ENCODE results near the gene TSSK3.

Gene TSSK3

DNA sequence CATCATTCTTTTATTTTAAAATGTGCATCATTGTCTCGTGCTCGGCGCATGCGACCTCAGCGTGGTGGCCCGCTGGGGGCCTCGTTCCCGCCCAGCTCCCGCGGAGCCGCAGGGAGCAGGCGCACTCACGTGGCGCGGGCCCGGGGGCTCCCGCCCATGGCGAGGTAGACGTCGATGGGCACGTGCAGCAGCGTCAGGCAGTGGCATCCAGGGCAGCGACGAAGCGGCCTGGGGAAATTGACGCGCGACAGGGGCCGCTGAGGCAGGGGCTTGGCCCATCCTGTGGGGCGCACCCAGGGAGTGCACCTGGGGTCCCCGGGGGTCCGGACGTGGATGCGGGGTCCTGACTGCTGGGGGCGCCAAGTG is 1.0 kb upstream of the TSSK3 start:
- Histone ChIP-seq H3K4me1 (ENCODE audit: insufficient read depth, low read length) (no peaks in the 10 kb centered on the region), H2AFZ (ENCODE audit: low read depth, low read length) (no peak overlapping the region), H3K36me3 (ENCODE audit: insufficient read depth, low read length) (peaks cover 38% of the 10 kb centered on the region), H3K9me3 (ENCODE audit: low read length) (no peaks in the 10 kb centered on the region), H3K27me3 (ENCODE audit: insufficient read depth, low read length) (no peaks in the 10 kb centered on the region), H3K4me3 (ENCODE audit: low read length) (no peak overlapping the region)

- Histone ChIP-seq H3K27me3 (ENCODE audit: insufficient read depth, low read length) (no peaks in the 10 kb centered on the region), H3K36me3 (ENCODE audit: insufficient read depth, low read length) (peaks cover 44% of the 10 kb centered on the region), H3K4me1 (ENCODE audit: insufficient read depth, low read length) (no peaks in the 10 kb centered on the region), H3K9me3 (ENCODE audit: low read length) (no peaks in the 10 kb centered on the region), H3K4me3 (ENCODE audit: low read length) (no peak overlapping the region), H2AFZ (ENCODE audit: low read depth, low read length) (no peak overlapping the region)
Measured at GRCh38 chr1:32361674-32362473, 465 bp upstream of the TSSK3 start.

DNA sequence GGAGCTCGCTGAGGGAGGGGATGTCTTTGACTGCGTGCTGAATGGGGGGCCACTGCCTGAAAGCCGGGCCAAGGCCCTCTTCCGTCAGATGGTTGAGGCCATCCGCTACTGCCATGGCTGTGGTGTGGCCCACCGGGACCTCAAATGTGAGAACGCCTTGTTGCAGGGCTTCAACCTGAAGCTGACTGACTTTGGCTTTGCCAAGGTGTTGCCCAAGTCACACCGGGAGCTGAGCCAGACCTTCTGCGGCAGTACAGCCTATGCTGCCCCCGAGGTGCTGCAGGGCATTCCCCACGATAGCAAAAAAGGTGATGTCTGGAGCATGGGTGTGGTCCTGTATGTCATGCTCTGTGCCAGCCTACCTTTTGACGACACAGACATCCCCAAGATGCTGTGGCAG is 1.4 kb downstream of the TSSK3 start:
- H3K9me3 ChIP-seq (ENCODE audit: low read length): no peaks in the 10 kb centered on the region
- H3K36me3 ChIP-seq (ENCODE audit: insufficient read depth, low read length): peaks cover 61% of the 10 kb centered on the region
- H3K27me3 ChIP-seq (ENCODE audit: insufficient read depth, low read length): no peaks in the 10 kb centered on the region
- no peak overlapping the region for H3K4me3 ChIP-seq (ENCODE audit: low read length)
- no peaks in the 10 kb centered on the region for H3K4me1 ChIP-seq (ENCODE audit: insufficient read depth, low read length)
- no peak overlapping the region for H2AFZ ChIP-seq (ENCODE audit: low read depth, low read length)

GRCh38 chr1:32364836-32365235 is 2.5 kb downstream of the TSSK3 start:
- no peaks in the 10 kb centered on the region for H3K4me1 ChIP-seq (ENCODE audit: insufficient read depth, low read length)
- H3K27me3 ChIP-seq (ENCODE audit: insufficient read depth, low read length): no peaks in the 10 kb centered on the region
- H2AFZ ChIP-seq (ENCODE audit: low read depth, low read length): no peak overlapping the region
- H3K36me3 ChIP-seq (ENCODE audit: insufficient read depth, low read length): peaks cover 70% of the 10 kb centered on the region
- no peaks in the 10 kb centered on the region for H3K9me3 ChIP-seq (ENCODE audit: low read length)
- H3K4me3 ChIP-seq (ENCODE audit: low read length): no peak overlapping the region

DNA sequence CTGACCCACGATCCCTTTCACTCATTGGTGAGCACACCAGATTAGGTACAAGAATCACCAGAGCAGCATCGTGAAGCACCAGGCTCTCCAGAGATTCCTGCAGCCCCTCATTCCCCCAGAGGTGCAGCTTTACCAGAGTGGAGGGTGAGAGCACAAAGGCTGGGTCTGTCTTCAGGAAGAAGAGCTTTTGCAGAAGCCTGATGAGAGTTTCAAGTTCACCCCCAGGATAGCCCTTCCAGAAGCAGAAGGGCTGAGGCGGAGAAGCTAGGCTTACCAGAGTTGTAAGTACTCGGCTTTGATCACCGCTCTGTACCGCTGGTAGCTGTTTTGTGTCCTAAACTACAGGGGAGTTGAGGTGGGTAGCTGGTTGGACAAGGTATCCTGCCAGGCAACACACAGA is 3.1 kb downstream of the TSSK3 start:
- H3K9me3 ChIP-seq (ENCODE audit: low read length): no peaks in the 10 kb centered on the region
- H3K4me1 ChIP-seq (ENCODE audit: insufficient read depth, low read length): no peaks in the 10 kb centered on the region
- H2AFZ ChIP-seq (ENCODE audit: low read depth, low read length): no peak overlapping the region
- peaks cover 70% of the 10 kb centered on the region for H3K36me3 ChIP-seq (ENCODE audit: insufficient read depth, low read length)
- no peak overlapping the region for H3K4me3 ChIP-seq (ENCODE audit: low read length)
- H3K27me3 ChIP-seq (ENCODE audit: insufficient read depth, low read length): no peaks in the 10 kb centered on the region

DNA sequence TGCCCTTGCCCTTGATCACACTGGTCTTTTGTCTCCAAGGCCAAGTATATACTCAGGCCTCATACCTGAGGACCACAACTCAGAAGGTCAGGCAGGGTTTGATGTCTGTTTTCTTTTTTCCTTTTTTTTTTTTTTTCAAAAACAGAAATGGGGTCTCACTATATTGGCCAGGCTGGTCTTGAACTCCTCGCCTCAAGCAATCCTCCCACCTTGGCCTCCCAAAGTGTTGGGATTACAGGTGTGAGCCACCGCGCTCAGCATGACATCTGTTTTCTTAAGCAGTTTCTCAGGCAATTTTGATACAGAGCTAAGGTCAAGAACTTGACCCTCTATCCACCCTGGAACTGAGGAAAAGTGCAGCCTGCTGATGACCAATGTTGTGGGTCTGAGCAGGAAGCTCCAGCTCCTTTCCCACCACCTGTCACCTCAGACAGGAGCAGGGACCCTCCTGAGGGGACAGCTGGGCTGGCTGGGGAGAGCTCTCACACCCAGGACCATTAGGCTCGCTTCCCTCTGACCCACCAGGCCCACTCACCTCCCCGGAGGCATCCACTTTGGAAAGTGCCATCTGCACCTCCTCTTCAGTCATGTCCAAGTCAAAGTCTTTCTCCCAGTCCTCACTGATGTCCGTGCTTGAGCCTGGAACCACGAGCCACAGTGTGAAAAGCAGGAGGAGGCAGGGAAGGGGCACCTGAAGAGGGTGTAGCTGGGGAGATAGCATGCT is 5.7 kb downstream of the TSSK3 start:
- H3K4me3 ChIP-seq (ENCODE audit: low read length): no peak overlapping the region
- H3K9me3 ChIP-seq (ENCODE audit: low read length): no peaks in the 10 kb centered on the region
- no peaks in the 10 kb centered on the region for H3K27me3 ChIP-seq (ENCODE audit: insufficient read depth, low read length)
- no peaks in the 10 kb centered on the region for H3K4me1 ChIP-seq (ENCODE audit: insufficient read depth, low read length)
- H3K36me3 ChIP-seq (ENCODE audit: insufficient read depth, low read length): peaks cover 73% of the 10 kb centered on the region
- H2AFZ ChIP-seq (ENCODE audit: low read depth, low read length): no peak overlapping the region

DNA sequence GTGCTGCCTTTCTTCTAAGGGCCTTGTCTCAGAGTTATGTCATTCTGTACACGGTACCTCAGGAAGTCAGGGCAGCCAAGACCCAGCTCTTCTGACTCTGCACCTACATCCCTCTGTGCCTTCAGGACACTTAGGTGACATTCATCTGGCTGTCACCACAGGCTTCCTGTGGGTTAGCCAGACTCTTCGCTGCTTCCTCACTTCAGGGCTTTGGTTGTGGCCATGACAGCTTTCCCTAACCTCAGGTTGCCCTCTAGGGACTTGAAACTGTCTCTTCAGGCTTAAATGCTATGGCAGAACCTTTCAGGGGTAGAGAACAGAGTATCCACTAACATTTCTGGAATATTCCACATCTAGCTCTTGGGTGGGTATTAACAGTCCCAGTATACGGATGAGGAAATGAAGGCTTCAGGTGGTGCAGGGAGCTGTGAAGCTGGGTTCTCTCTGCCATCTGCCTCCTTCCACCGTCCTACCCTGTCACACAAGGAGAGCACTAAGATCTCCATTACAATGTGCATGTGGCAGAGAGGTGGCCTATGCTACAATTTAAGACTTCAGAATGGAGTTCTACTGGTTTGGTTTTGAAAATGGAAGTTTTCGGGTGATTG is 9.9 kb downstream of the TSSK3 start:
- Histone ChIP-seq H3K4me1 (ENCODE audit: insufficient read depth, low read length) (no peaks in the 10 kb centered on the region), H3K36me3 (ENCODE audit: insufficient read depth, low read length) (peaks cover 76% of the 10 kb centered on the region), H3K9me3 (ENCODE audit: low read length) (no peaks in the 10 kb centered on the region), H3K27me3 (ENCODE audit: insufficient read depth, low read length) (no peaks in the 10 kb centered on the region), H3K4me3 (ENCODE audit: low read length) (no peak overlapping the region), H2AFZ (ENCODE audit: low read depth, low read length) (no peak overlapping the region)

DNA sequence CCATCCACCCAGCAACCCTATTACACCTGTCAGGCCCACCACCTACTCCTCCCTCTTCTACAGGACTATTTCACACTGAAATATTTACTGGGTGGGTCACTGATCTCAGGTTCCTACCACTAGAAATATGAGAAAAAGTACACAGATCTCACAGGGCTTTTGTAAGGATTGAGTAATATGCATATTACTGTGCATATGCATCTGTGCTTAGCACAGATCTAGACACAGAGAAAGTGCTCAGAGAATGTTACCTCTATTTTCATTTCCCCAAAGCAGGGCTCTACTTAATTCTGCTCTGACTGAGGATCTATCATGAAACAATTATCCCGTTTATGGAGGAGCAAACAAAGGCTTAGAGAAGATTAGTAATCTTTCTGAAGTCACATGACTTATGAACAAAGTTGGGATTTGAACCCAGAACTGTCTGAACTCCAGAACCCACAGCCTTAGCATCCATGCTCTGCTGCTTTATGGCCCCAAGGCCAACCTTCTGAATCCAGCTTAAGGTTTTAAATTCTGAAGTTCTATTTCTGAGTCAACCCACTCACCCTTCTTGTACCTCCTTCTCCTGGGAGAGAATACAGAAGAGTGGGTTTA is 11.8 kb downstream of the TSSK3 start:
- Histone ChIP-seq H3K9me3 (ENCODE audit: low read length) (no peaks in the 10 kb centered on the region), H2AFZ (ENCODE audit: low read depth, low read length) (no peak overlapping the region), H3K27me3 (ENCODE audit: insufficient read depth, low read length) (no peaks in the 10 kb centered on the region), H3K36me3 (ENCODE audit: insufficient read depth, low read length) (peaks cover 77% of the 10 kb centered on the region), H3K4me3 (ENCODE audit: low read length) (no peak overlapping the region), H3K4me1 (ENCODE audit: insufficient read depth, low read length) (peaks cover 2% of the 10 kb centered on the region)

DNA sequence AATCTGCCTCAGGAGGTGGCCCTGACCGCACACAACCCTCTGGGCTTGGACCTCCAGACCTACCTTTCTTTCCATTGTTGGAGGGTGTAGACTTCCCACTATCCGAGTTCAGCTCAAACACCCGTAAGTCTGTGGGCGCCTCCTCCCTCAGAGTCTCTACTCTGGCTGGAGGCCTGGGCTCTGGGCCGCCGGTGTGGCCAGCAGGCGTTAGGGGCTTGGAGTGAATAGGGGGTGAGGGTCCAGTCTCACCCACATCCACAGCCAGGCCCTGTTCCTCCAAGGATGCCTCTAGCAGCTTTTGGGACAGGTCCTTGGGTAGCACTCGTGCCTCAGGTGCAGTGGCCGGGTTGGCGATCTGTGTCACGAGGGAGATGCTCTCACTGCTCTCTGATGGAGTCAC is 13.9 kb downstream of the TSSK3 start:
- H3K4me1 ChIP-seq (ENCODE audit: insufficient read depth, low read length): peaks cover 18% of the 10 kb centered on the region
- H3K9me3 ChIP-seq (ENCODE audit: low read length): no peaks in the 10 kb centered on the region
- no peaks in the 10 kb centered on the region for H3K27me3 ChIP-seq (ENCODE audit: insufficient read depth, low read length)
- H2AFZ ChIP-seq (ENCODE audit: low read depth, low read length): no peak overlapping the region
- peaks cover 85% of the 10 kb centered on the region for H3K36me3 ChIP-seq (ENCODE audit: insufficient read depth, low read length)
- H3K4me3 ChIP-seq (ENCODE audit: low read length): no peak overlapping the region

GRCh38 chr1:32377541-32378220 is 15.3 kb downstream of the TSSK3 start:
- Histone ChIP-seq H3K36me3 (ENCODE audit: insufficient read depth, low read length) (peaks cover 85% of the 10 kb centered on the region), H3K27me3 (ENCODE audit: insufficient read depth, low read length) (no peaks in the 10 kb centered on the region), H3K9me3 (ENCODE audit: low read length) (no peaks in the 10 kb centered on the region), H2AFZ (ENCODE audit: low read depth, low read length) (no peak overlapping the region), H3K4me1 (ENCODE audit: insufficient read depth, low read length) (peaks cover 18% of the 10 kb centered on the region), H3K4me3 (ENCODE audit: low read length) (no peak overlapping the region)

GRCh38 chr1:32380057-32380456 is 17.7 kb downstream of the TSSK3 start:
- peaks cover 87% of the 10 kb centered on the region for H3K36me3 ChIP-seq (ENCODE audit: insufficient read depth, low read length)
- no peaks in the 10 kb centered on the region for H3K9me3 ChIP-seq (ENCODE audit: low read length)
- no peaks in the 10 kb centered on the region for H3K27me3 ChIP-seq (ENCODE audit: insufficient read depth, low read length)
- H2AFZ ChIP-seq (ENCODE audit: low read depth, low read length): no peak overlapping the region
- no peak overlapping the region for H3K4me3 ChIP-seq (ENCODE audit: low read length)
- H3K4me1 ChIP-seq (ENCODE audit: insufficient read depth, low read length): peaks cover 18% of the 10 kb centered on the region

GRCh38 chr1:32386676-32387392 is 24.5 kb downstream of the TSSK3 start:
- Histone ChIP-seq H3K9me3 (ENCODE audit: low read length) (peaks cover 4% of the 10 kb centered on the region), H3K27me3 (ENCODE audit: insufficient read depth, low read length) (no peaks in the 10 kb centered on the region), H3K4me3 (ENCODE audit: low read length) (no peak overlapping the region), H3K36me3 (ENCODE audit: insufficient read depth, low read length) (peaks cover 83% of the 10 kb centered on the region), H3K4me1 (ENCODE audit: insufficient read depth, low read length) (no peaks in the 10 kb centered on the region), H2AFZ (ENCODE audit: low read depth, low read length) (no peak overlapping the region)

Data from neuron (in vitro differentiated cells).